GM12892 (cell line): ENCODE results near the gene CDHR1.
A peak's percentile ranks its signal among the peaks of the same experiment; 100 is the strongest.
"Not testable (repeated sequence)": the region's sequence is repeated elsewhere in the genome, so short reads cannot be mapped to it uniquely, and the experiment has no call there.

Source experiments
- DNase-seq: peaks from one replicate; pipeline ENCODE4 v3.0.0; 2011; ENCODE audit not compliant: insufficient read length
- FAIRE-seq: peaks from 2 replicates; lab custom pipeline; 2011; peaks lifted over from hg19 to GRCh38; lab: Jason Lieb, UNC
- POLR2A ChIP-seq: IDR thresholded peaks from 2 replicates; pipeline ENCODE4 v1.6.1; 2011; ENCODE audit warnings: low read depth, low read length, control low read depth
- POLR2AphosphoS5 ChIP-seq: IDR thresholded peaks from 2 replicates; pipeline ENCODE4 v1.6.1; 2011; ENCODE audit warnings: low read depth, low read length, control low read depth
- TAF1 ChIP-seq: IDR thresholded peaks from 2 replicates; pipeline ENCODE4 v1.6.1; 2011; ENCODE audit warnings: low read depth, mild to moderate bottlenecking, control low read depth, low read length, borderline replicate concordance

CDHR1 gene

GRCh38 chr10:84164442-84164841 is 29.9 kb upstream of the CDHR1 start:
- no peak for FAIRE-seq
- no peak for DNase-seq

GRCh38 chr10:84166620-84167288 is 27.6 kb upstream of the CDHR1 start:
- TF ChIP-seq POLR2A (no peak), TAF1 (0 out of 2 replicates have a peak, but pooled peaks have one; percentile 9)
- DNase-seq (no peak), FAIRE-seq (peak; percentile 81)

More at GRCh38 chr10:84164442-84164841, 29.9 kb upstream of the CDHR1 start:
- TF ChIP-seq POLR2AphosphoS5 (no peak), TAF1 (no peak), POLR2A (no peak)

DNA sequence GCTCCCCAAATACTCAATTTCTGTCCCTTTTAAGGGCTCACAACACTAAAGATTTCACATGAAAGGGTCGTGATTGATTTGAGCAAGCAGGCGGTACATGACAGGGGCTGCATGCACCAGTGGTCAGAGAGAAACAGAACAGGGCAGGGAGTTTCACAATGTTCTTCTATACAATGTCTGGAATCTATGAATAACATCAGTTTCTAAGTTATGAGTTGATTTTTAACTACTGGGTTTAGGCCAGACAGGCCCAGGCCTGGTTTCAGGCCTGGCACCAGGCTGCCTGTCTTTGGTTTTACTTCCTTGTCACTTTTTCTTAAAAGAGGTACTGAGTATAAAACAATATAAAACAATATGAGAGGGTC is 27.1 kb upstream of the CDHR1 start:
- not testable (repeated sequence) for FAIRE-seq, DNase-seq

DNA sequence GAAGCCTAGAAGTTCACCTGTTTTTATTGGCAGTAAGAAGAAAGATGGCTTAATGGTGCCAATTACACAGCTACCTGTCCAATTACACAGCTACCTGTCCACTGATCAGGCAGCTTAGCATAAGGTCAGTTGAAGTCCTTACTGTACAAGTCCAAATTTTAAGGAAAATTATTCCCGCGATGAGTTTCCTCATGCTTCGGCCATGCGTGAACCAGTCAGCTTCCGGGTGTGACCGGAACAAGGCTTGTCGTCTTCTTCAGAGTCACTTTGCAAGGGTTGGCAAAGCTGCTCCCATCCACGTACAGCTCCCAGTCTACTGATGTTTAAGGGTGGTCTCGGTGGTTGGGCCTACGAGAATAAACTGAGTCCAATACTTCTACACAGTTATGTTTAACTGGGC is 26.0 kb upstream of the CDHR1 start:
- FAIRE-seq, DNase-seq: not testable (repeated sequence)

DNA sequence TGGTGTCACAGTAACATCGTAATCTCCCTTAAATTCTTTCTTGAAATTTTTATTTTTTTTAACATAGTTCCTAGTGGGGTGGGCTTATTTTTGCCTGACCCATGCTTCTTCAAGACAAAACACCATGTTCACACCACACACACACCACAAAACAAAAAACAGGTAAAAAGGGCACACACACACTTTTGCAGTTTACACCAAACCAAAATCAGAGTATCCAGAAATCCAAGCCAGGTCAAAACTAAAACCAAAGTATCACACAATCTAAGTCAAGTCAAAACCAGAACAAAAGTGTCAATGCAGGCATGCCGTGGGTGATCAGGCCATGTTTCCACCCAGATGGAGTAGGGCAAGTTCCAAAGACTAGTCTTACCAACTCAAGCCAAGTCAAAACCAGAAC is 23.1 kb upstream of the CDHR1 start:
- FAIRE-seq, DNase-seq: not testable (repeated sequence)

GRCh38 chr10:84171700-84172466 is 22.5 kb upstream of the CDHR1 start:
- not testable (repeated sequence) for DNase-seq
- TF ChIP-seq POLR2A: peak; percentile 78
- TF ChIP-seq POLR2AphosphoS5: peak; percentile 66; the same call in 1 of the 2 replicates
- peak; percentile 59; the same call in 1 of the 2 replicates for TF ChIP-seq TAF1
- peak; percentile 81 for FAIRE-seq

DNA sequence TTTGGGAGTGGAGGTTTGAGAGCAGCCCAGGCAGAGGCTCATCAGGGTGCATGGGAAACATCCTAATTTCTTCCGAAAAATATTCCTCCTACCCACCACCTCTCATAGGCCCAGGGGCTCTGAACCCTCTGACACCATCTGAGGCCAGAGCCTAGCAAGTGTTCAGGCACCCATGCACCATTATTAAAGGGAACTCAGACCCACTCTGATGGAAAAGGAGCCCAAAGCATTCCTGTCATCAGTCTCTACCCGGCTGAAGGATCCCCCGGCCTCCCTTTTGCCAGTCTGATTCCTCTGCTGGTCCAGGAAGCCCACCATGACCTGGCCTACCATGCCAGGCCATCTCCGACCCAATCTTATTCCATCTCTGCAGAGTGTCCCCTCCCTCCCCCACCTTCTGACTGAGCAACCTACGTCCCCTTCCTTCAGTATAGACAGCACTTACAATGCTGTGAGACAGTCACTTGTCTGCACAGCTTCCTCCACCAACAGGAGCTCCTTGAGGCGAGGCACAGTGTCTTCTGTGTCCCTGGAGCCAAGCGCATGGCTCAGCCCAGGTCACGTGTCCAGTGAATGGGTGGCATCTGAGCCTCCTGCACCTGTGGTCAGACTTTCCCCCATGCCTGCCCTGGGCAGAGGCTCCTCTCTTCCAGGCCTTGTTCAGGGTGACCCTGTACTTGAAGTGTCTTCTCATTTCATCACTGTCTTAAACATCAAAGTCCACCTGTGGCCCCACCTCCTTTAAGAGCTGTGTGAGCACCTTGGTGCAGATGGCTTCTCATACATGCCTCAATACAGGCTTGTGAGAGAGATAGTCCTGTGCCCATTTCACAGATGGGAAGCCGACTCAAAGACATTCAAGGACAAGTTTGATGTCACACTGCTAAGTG is 21.6 kb upstream of the CDHR1 start:
- TF ChIP-seq POLR2AphosphoS5 (no peak), TAF1 (0 out of 2 replicates have a peak, but pooled peaks have one; percentile 22), POLR2A (peak; percentile 58; the same call in 1 of the 2 replicates)
- DNase-seq (no peak), FAIRE-seq (no peak)

DNA sequence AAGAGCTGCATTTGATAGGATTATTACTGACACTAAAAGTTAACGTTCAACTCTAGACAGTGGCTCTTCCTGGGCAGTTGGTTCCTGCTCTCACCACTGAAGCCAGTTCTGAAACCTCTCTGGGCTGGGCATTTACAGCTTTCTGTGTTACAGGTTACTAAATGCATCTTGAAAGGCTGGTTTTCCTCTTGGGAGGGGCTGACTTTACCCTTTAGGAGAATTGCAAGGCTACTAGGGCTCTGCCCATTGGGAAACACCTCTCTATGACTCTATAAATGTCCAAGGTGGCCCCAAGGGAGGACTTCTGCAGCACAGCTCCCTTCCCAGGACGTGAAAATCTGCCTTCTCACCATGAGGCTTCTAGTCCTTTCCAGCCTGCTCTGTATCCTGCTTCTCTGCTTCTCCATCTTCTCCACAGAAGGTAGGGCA is 20.8 kb upstream of the CDHR1 start, which contains the start of gene GPR15LG:
Gene GPR15LG (plus strand): TSS at position 301 of the 429 bp plus-strand sequence. CDS start 51 bp downstream, at position 352.
- TF ChIP-seq POLR2AphosphoS5 (no peak), TAF1 (no peak), POLR2A (no peak)
- DNase-seq (no peak), FAIRE-seq (no peak)

DNA sequence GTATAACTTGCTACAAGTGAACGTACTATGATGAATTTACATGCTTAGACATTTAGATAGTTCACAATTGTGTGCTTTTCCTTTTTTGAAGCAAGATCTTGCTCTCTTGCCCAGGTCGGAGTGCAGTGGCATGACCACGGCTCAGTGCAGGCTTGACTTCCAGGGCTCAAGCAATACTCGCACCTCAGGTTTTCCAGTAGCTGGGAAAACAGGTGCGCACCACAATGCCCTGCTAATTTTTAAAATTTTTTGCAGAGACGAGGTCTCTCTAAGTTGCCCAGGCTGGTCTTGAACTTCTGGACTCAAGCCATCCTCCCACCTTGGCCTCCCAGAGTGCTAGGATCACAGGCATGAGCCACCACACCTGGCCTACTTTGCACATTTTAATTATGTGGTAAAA is 18.9 kb upstream of the CDHR1 start:
- FAIRE-seq (no peak), DNase-seq (no peak)
- TF ChIP-seq POLR2AphosphoS5 (no peak), TAF1 (no peak), POLR2A (no peak)

- TF ChIP-seq TAF1 (no peak), POLR2A (no peak), POLR2AphosphoS5 (no peak)
- FAIRE-seq: no peak
- no peak for DNase-seq
Measured at GRCh38 chr10:84176351-84176750, 18.0 kb upstream of the CDHR1 start.

DNA sequence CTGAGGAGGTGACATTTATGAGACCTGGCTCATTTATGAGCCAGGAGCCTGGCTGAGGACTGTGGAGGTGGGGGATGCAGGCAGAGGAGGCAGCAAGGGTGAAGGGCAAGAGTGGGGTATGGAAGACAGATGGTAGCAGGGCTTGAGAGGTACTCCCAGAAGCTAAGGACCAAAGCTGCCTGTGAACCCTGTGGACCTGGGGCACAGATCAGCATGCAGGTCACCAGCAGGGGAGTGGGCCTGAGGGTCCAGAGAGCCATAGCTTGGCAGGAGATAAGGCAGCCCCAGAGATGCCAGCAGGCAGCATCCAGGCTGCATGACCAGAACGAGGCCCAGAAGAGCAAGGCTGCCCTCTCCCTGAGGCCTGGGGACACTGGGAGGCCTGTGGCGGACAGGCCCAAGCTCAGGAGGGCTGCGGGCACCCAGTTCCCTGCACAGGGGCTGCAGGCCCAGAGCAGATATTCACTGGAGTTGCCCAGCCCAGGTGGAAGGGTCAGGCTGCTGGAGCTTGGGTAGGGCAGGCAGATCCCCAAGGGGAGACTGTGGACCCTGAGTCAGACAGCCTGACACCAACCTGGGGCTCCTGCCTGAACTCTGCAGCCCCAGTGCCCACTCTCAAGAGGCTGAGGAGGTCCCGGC is 17.4 kb upstream of the CDHR1 start:
- TF ChIP-seq TAF1: no peak
- no peak for TF ChIP-seq POLR2A
- TF ChIP-seq POLR2AphosphoS5: no peak
- FAIRE-seq (no peak), DNase-seq (no peak)
